ENCODE measurements around the gene GFRA1.

The GFRA1 gene

DNA sequence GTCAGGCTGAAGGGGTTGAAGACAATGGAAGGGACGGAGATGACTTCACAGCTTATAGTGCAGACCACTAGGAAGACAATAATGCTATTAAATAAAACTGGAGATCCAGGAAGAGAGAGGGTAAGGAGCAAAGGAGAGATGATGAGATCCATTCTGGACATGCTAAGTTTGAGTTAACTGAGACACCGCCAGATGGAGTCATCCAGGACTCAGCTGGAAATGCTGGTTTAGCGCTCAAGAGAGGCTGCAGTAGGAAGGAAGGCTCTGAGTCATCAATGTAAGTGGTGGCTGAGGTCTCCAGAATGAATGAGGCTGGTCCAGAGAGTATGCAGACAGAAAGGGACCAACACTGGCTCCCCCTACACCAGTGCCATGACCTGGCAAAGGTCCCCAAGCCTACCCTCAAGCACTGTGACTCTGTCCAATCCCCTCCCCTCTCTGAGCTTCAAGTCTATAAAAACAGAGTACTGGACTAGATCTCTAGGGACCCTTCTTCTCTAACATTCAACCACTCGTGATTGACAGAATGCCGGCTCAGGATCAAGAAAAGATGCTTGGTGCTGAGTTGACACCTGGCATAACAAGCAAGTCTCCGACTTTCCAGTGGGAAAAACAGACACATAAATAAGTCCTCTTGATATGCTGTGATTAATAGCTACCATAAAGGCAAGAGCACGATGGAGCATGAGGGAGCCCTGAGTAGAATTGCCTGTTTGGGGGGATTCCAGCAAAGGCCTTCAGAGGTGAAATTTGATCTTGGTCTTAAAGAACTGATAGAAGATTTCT, 8.9 kb downstream of the GFRA1 start:
- TF ChIP-seq CTCF (IDR thresholded peaks at IDR 0.05; ENCODE audit: insufficient read depth, low read depth, low read length, missing control alignments) = no peak
- no peak for DNase-seq (ENCODE audit: low read depth)
- H3K4me3 ChIP-seq (ENCODE audit: low read depth, low read length) = no peak overlapping the region

- no peak for TF ChIP-seq CTCF (IDR thresholded peaks at IDR 0.05; ENCODE audit: insufficient read depth, low read depth, low read length, missing control alignments)
- DNase-seq (ENCODE audit: low read depth) = no peak
- no peak overlapping the region for H3K4me3 ChIP-seq (ENCODE audit: low read depth, low read length)
Observed at GRCh38 chr10:116262678-116263077, 10.3 kb downstream of the GFRA1 start.

GRCh38 chr10:116260599-116260998, 12.4 kb downstream of the GFRA1 start:
- H3K4me3 ChIP-seq (ENCODE audit: low read depth, low read length) = no peak overlapping the region
- no peak for TF ChIP-seq CTCF (IDR thresholded peaks at IDR 0.05; ENCODE audit: insufficient read depth, low read depth, low read length, missing control alignments)
- no peak for DNase-seq (ENCODE audit: low read depth)

DNA sequence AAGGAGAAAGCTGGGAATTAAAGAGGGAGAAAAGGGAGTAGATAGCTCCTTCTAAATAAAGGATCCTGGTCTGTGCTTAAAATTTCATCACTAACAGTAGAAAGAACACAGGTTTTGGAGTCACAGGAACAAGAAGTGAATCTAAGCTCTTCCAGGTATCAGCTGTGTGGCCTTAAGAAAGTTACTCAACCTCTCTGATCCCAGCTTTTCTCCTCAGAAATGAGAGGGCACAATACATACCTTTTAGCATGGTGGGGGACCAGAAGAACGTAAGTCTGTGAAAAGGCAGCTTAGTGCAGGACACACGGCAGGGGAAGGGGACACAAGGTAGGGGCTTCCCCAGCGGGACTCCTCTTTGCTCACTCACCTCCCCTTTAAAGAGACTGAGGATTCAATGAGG, 13.4 kb downstream of the GFRA1 start:
- H3K4me3 ChIP-seq (ENCODE audit: low read depth, low read length) = no peak overlapping the region
- no peak for TF ChIP-seq CTCF (IDR thresholded peaks at IDR 0.05; ENCODE audit: insufficient read depth, low read depth, low read length, missing control alignments)
- DNase-seq (ENCODE audit: low read depth) = no peak

DNA sequence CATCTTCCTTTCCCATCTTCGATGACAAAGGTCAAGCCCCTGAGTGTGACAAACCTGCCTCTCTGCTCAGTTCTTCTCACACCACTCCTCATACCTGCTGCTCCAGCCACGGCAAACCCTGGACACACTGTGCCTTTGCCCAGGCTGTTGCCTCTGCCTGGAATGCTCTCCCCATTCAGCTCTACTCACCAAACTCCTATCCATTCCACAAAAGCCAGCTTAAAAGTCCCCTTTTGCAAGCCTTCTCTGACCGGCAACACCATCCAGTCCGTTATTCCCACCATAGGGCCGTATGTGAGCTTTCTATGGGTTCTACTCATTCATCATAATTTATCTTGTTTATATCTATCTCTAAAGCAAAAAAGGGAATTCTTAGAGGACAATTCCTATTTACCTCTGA, 15.2 kb downstream of the GFRA1 start:
- no peak for TF ChIP-seq CTCF (IDR thresholded peaks at IDR 0.05; ENCODE audit: insufficient read depth, low read depth, low read length, missing control alignments)
- DNase-seq (ENCODE audit: low read depth) = no peak
- no peak overlapping the region for H3K4me3 ChIP-seq (ENCODE audit: low read depth, low read length)

DNA sequence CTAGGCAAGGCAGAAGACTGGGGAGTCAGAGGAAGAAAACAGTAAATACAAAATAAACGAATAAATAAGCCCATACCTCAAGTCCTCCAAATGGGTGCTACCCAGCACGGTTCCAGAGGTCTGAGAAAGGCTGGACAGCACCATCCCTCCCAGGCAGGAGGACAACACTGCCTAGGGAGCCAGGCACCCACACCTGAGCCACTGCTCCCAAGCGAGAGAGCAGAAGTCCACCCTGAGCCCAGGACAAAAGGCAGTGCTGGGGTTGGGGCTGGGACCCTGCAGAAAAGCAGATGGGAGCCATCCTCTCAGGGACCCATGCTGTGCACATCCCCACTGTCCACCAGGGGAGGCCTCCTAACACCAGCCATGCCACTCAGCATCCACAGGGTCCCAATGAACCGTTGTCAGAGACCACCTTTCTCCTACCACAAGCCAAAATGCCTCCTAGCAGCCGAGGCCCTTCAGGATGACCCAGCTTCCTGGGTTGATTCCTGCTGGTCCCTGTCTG, 16.2 kb downstream of the GFRA1 start:
- H3K4me3 ChIP-seq (ENCODE audit: low read depth, low read length) = no peak overlapping the region
- no peak for DNase-seq (ENCODE audit: low read depth)
- TF ChIP-seq CTCF (IDR thresholded peaks at IDR 0.05; ENCODE audit: insufficient read depth, low read depth, low read length, missing control alignments) = no peak
